T1000 (cell line): ENCODE data around the gene SLC5A4.
A peak's percentile ranks its signal among the peaks of the same experiment; 100 is the strongest.
"Not testable (repeated sequence)": the region's sequence is repeated elsewhere in the genome, so short reads cannot be mapped to it uniquely, and the experiment has no call there.

ENCODE experiments used
- DNase-seq: peaks from one replicate; lab custom pipeline; 2025; ENCODE audit warnings: mixed read lengths; lab: John Stamatoyannopoulos, UW

SLC5A4 gene

DNA sequence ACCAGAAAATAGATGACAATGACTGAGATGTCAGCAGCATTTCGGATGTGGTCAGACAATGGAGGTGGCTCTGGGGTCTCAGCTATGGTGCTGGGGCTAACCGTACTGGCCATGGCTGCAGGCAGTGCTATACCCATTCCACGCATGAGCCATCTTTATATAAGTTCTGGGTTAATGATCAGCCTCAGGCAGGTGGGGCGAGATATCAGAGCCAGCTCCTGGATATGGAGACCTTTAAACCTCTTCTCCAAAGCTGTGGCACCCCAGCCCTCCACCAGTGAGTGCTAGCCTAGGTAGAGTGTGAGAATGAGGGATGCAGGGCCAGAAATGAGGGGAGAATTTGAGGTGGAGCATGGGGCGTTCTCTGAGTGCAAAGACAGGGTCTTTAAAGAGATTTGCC is at the start of gene SLC5A4:
SLC5A4 (minus strand) TSS at position 131 of the 400 bp plus-strand sequence; CDS start at position 113, 18 bp downstream.
- no peak for DNase-seq

DNA sequence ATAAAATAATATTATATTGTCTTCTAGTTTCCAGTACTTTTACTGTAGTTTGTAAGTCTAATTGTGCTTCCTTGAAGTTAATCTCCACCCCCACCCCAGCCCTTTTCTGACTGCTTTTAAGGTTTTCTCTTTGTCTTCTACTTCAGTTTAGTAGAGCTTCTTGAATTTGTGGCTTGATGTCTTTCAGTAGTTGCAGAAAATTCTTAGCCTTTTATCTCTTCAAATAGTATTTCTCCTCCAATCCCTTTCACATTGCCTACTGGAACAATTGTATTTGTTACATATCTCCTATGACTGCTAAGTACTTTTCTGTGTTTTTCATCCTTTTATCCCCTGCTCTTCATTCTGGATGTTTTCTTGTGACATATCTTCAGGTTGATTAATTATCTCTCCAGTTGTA is 38.8 kb upstream of the SLC5A4 start:
- not testable (repeated sequence) for DNase-seq

DNA sequence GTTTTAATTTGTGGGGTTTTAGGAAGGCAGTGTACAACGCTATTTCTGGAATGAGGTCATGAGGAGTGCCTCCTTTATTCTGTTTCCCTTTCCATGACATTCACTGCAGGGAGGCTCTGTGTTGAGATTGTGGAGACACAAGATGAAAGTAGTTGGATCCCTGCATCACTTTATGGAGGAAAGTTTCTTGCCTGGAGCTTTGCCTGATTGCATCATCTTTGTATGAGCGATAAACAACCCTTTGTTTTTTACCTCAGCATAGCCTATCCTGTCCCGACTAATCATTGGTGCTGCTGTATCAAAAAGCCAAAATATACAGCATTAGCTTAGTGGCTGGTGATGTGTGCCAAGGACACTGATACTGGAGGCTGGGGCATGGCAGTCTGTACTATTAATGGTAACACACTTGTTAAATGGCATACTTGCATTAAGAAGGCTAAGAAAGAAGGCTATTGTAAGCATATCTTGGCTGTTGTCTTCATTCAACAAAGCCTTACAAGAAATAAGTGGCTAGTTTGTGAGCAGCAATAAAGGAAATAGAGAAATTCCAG is 31.2 kb upstream of the SLC5A4 start:
- DNase-seq = no peak

GRCh38 chr22:32281072-32281471 is 25.9 kb upstream of the SLC5A4 start:
- DNase-seq = no peak

- DNase-seq = not testable (repeated sequence)
Measured at GRCh38 chr22:32275353-32275752, 20.2 kb upstream of the SLC5A4 start.

GRCh38 chr22:32271389-32271788 is 16.2 kb upstream of the SLC5A4 start:
- DNase-seq = no peak

- DNase-seq = no peak
Measured at GRCh38 chr22:32270641-32271369, 15.7 kb upstream of the SLC5A4 start.

- no peak for DNase-seq
Measured at GRCh38 chr22:32269316-32269715, 14.2 kb upstream of the SLC5A4 start.

GRCh38 chr22:32267011-32267410 is 11.9 kb upstream of the SLC5A4 start:
- no peak for DNase-seq

GRCh38 chr22:32265882-32266767 is 11.0 kb upstream of the SLC5A4 start:
- DNase-seq = peak; percentile 5

- DNase-seq = not testable (repeated sequence)
Measured at GRCh38 chr22:32263678-32264077, 8.5 kb upstream of the SLC5A4 start.

DNA sequence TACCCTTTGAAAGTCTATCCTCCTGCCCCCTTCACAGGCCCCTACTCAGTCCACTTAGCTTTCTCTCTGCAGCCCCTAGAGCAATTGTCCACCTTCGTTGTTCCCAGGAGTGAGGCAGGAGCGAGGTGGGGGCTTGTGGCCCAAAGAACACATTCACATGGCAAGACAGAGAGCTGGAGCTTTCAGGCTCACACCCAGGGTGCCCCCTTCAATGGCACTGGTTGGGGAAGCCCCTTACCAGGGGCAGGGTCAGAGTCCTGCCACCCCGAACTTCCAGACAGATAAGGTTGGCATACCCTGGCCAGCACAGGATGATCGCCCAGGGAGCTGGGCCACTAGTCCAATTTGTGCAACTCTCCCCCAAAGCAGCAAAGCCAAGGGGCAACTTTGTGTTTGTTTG is 6.2 kb upstream of the SLC5A4 start:
- DNase-seq = no peak

GRCh38 chr22:32258791-32259190 is 3.6 kb upstream of the SLC5A4 start:
- no peak for DNase-seq

DNA sequence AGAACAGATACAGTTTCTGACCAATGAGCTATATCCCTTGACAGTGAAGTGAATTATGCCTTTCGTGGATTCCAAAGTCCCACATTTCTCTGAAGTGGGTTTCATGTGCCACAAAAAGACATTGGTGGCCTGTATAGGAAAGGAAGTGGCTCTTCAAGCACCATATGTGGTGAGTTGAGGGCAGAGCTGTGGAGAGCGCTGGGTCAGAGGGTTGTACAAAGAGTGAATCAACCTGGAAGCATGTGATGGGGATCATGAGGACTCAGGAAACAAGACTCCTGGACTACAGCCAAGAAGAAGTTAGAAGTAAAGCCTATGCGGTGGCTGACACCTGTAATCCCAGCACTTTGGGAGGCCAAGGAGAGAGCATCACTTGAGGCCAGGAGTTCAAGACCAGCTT is 579 bp upstream of the SLC5A4 start:
- no peak for DNase-seq

DNA sequence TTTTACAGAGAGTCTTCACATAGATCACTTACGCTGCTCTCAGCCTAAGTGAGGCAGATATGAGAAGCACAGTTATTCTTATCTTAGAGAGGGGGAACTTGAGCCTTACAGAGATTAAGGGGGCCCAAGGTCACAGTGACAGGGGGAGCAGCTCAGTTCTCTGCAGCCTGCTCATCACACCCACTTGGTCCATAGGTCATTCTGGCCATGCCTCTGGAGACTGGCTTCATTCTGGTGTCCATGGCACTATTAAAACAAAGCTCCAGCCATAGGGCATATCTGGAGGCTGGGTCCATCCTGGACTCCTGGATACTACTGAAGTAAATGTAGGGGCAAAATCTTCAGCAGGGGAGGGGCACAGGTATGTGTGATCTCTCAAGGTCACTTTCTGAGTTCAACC is 5.9 kb downstream of the SLC5A4 start:
- DNase-seq = no peak

DNA sequence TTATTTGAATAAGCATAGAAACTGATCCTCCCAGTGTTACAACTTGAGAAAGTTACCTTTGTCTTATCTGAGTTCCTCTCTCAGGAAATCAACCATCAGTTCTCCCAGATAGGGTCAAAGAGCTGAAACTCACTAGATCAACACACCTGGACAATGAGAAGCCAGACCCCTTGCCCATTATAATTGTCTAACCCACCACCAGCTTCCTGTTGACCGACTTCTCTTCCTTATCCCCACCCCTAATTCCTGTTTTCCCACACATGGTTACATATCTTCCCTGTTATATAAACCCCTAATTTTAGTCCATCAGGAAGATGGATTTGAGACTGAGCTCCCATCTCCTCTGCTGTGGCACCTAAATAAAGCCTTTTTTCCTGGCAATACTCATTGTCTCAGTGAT is 6.9 kb downstream of the SLC5A4 start:
- no peak for DNase-seq

- DNase-seq = no peak
Measured at GRCh38 chr22:32246166-32246565, 9.0 kb downstream of the SLC5A4 start.

- no peak for DNase-seq
Measured at GRCh38 chr22:32245042-32245441, 10.1 kb downstream of the SLC5A4 start.

DNA sequence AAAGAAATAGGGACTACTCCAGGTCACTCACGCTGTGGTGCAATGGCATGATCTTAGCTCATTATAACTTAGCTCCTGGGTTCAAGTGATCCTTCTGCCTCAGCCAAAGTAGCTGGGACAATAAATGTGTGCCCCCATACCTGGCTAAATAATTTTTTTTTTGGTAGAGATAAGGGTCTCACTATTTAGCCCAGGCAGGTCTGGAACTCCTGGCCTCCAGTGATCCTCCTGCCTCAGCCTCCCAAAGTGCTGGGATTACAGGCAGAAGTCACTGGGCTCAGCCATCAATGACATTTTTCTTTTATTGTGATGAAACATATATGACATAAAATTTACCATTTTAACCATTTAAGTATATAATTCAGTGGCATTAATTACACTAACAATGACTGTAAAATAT is 10.6 kb downstream of the SLC5A4 start:
- DNase-seq = no peak

GRCh38 chr22:32240461-32240860 is 14.7 kb downstream of the SLC5A4 start:
- DNase-seq = no peak

DNA sequence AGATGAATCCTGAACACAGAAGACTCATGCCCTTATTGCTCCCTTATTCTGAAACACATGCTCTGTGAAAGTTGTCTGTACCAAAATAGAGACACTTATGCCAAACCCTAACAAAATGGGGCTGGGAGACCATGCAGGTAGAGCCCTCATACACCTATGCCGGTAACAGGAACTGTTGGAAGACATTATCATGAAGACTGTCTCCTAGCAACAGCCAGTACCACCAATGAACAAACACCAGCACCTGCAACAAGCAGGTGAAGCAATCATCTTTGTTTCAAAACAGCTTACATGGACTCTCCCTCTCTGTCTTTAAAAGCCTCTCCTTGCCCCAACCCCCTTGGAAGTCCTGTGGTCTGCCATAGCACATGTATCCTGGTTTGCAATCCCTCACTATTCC is 17.2 kb downstream of the SLC5A4 start:
- no peak for DNase-seq

DNA sequence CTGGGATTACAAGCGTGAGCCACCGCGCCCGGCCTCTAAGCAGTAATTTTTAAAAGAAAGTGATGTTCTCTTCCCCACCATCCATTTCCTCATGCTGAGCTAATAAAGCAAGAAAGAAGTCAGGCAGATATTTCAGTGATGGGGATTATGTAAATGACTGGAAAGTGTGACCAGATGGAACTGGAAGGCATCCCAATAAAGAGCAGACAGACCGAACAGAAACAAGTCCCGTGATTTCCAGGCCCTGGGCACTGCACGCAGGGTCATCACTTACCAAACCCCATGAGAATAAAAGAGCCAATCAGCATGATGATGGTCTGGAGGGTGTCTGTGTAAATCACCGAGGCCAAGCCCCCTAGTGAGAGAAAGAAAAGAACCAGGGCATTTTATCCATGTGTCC is 18.2 kb downstream of the SLC5A4 start:
- no peak for DNase-seq

DNA sequence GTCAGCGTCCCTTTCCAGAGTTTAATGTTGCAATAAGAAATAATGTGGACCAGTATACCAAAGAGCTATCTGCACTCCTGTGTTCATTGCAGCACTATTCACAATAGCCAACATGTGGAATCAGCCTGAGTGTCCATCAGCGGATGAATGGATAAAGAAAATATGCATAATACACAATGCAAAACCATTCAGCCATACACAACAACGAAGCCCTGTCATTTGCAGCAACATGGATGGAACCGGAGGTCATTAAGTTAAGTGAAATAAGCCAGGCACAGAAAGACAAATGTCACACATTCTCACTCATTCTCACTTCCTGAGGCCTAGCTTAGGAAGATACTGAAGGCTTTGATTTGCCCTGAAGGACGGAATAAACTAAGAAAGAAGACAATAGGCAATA is 22.1 kb downstream of the SLC5A4 start:
- DNase-seq = no peak
